ENCODE data around the gene PPM1M. TPM values are rescaled to one million over a fixed set of nuclear protein-coding genes. Genes with fewer than 3 reads are reported as not detected.

PPM1M gene
- total and polyA plus RNA-seq, 2 donors (not counting 1 experiment from before 2014, with no cell fraction given), result 19.7 to 37.8 TPM

GRCh38 chr3:52294320-52295150 lies 49.0 kb downstream of the PPM1M start:
- Histone ChIP-seq H3K9me3 (ENCODE audit: control insufficient read depth, insufficient read depth, low read depth, low read length) (no peaks in the 10 kb centered on the region), H3K27ac (ENCODE audit: insufficient read depth, low read length) (no peak overlapping the region), H3K4me1 (ENCODE audit: control insufficient read depth, extremely low read depth, insufficient read depth, low read length) (no peaks in the 10 kb centered on the region), H3K79me2 (ENCODE audit: control insufficient read depth, insufficient read depth, low read length) (no peaks in the 10 kb centered on the region), H3K4me3 (replicated peaks in 1 of 4; ENCODE audit: control extremely low read depth in 1 of 4, insufficient read depth in 1 of 4, low read depth in 3 of 4, low read length in 4 of 4) (no peak overlapping the region), H3K4me2 (ENCODE audit: extremely low read depth, insufficient read depth, low read length) (no peak overlapping the region), H4K20me1 (ENCODE audit: control insufficient read depth, extremely low read depth, insufficient read depth, low read length) (no peaks in the 10 kb centered on the region), H3K36me3 (ENCODE audit: control insufficient read depth, insufficient read depth, low read length) (peaks cover 13% of the 10 kb centered on the region), H2AFZ (ENCODE audit: low read length) (no peak overlapping the region), H3K27me3 (ENCODE audit: control insufficient read depth, insufficient read depth, low read length) (no peaks in the 10 kb centered on the region), H3K9ac (ENCODE audit: insufficient read depth, low read length) (no peak overlapping the region)
- TF ChIP-seq EZH2 (IDR thresholded peaks at IDR 0.05; ENCODE audit: low read length, missing control alignments) (no peak), CTCF (conservative IDR thresholded peaks at IDR 0.05 in 1 of 2, IDR thresholded peaks at IDR 0.05 in 1 of 2; ENCODE audit: low read depth in 1 of 2, low read length in 2 of 2) (no peak)
- no peak for DNase-seq (ENCODE audit: low read depth in 2 of 2)

GRCh38 chr3:52295671-52296208 lies 50.2 kb downstream of the PPM1M start:
- Histone ChIP-seq H3K27me3 (ENCODE audit: control insufficient read depth, insufficient read depth, low read length) (no peaks in the 10 kb centered on the region), H3K36me3 (ENCODE audit: control insufficient read depth, insufficient read depth, low read length) (peaks cover 12% of the 10 kb centered on the region), H3K4me1 (ENCODE audit: control insufficient read depth, extremely low read depth, insufficient read depth, low read length) (no peaks in the 10 kb centered on the region), H3K9ac (ENCODE audit: insufficient read depth, low read length) (no peak overlapping the region), H4K20me1 (ENCODE audit: control insufficient read depth, extremely low read depth, insufficient read depth, low read length) (no peaks in the 10 kb centered on the region), H3K27ac (ENCODE audit: insufficient read depth, low read length) (no peak overlapping the region), H3K4me3 (replicated peaks in 1 of 4; ENCODE audit: control extremely low read depth in 1 of 4, insufficient read depth in 1 of 4, low read depth in 3 of 4, low read length in 4 of 4) (no peak overlapping the region), H3K9me3 (ENCODE audit: control insufficient read depth, insufficient read depth, low read depth, low read length) (no peaks in the 10 kb centered on the region), H3K4me2 (ENCODE audit: extremely low read depth, insufficient read depth, low read length) (no peak overlapping the region), H3K79me2 (ENCODE audit: control insufficient read depth, insufficient read depth, low read length) (no peaks in the 10 kb centered on the region), H2AFZ (ENCODE audit: low read length) (no peak overlapping the region)
- TF ChIP-seq EZH2 (IDR thresholded peaks at IDR 0.05; ENCODE audit: low read length, missing control alignments), result no peak
- no peak for TF ChIP-seq CTCF (conservative IDR thresholded peaks at IDR 0.05 in 1 of 2, IDR thresholded peaks at IDR 0.05 in 1 of 2; ENCODE audit: low read depth in 1 of 2, low read length in 2 of 2)
- no peak for DNase-seq (ENCODE audit: low read depth in 2 of 2)

- Histone ChIP-seq H3K4me2 (ENCODE audit: extremely low read depth, insufficient read depth, low read length) (no peak overlapping the region), H3K4me1 (ENCODE audit: control insufficient read depth, extremely low read depth, insufficient read depth, low read length) (no peaks in the 10 kb centered on the region), H3K36me3 (ENCODE audit: control insufficient read depth, insufficient read depth, low read length) (peaks cover 4% of the 10 kb centered on the region), H3K4me3 (replicated peaks in 1 of 4; ENCODE audit: control extremely low read depth in 1 of 4, insufficient read depth in 1 of 4, low read depth in 3 of 4, low read length in 4 of 4) (no peak overlapping the region), H3K9me3 (ENCODE audit: control insufficient read depth, insufficient read depth, low read depth, low read length) (no peaks in the 10 kb centered on the region), H3K27me3 (ENCODE audit: control insufficient read depth, insufficient read depth, low read length) (no peaks in the 10 kb centered on the region), H3K9ac (ENCODE audit: insufficient read depth, low read length) (no peak overlapping the region), H2AFZ (ENCODE audit: low read length) (no peak overlapping the region), H4K20me1 (ENCODE audit: control insufficient read depth, extremely low read depth, insufficient read depth, low read length) (no peaks in the 10 kb centered on the region), H3K79me2 (ENCODE audit: control insufficient read depth, insufficient read depth, low read length) (no peaks in the 10 kb centered on the region), H3K27ac (ENCODE audit: insufficient read depth, low read length) (no peak overlapping the region)
- TF ChIP-seq CTCF (conservative IDR thresholded peaks at IDR 0.05 in 1 of 2, IDR thresholded peaks at IDR 0.05 in 1 of 2; ENCODE audit: low read depth in 1 of 2, low read length in 2 of 2) (no peak), EZH2 (IDR thresholded peaks at IDR 0.05; ENCODE audit: low read length, missing control alignments) (no peak)
- DNase-seq (ENCODE audit: low read depth in 2 of 2), result no peak
These were observed 51.9 kb downstream of the PPM1M start for GRCh38 chr3:52297242-52298148.
